ENCODE results near the gene CRYBA4.

Gene CRYBA4

GRCh38 chr22:26631282-26631681 is 9.5 kb downstream of the CRYBA4 start:
- no peak for FAIRE-seq

GRCh38 chr22:26632422-26633155 is 10.8 kb downstream of the CRYBA4 start:
- no peak for FAIRE-seq

GRCh38 chr22:26634189-26634588 is 12.4 kb downstream of the CRYBA4 start:
- no peak for FAIRE-seq

GRCh38 chr22:26635117-26635516 is 13.4 kb downstream of the CRYBA4 start:
- FAIRE-seq = no peak

- FAIRE-seq = no peak
Measured at GRCh38 chr22:26636296-26636695, 14.5 kb downstream of the CRYBA4 start.

- no peak for FAIRE-seq
Measured at GRCh38 chr22:26642465-26643417, 21.0 kb downstream of the CRYBA4 start.

- FAIRE-seq = no peak
Measured at GRCh38 chr22:26643418-26644100, 21.8 kb downstream of the CRYBA4 start.

- no peak for FAIRE-seq
Measured at GRCh38 chr22:26646158-26646557, 24.4 kb downstream of the CRYBA4 start.

GRCh38 chr22:26648011-26648497 is 26.3 kb downstream of the CRYBA4 start:
- FAIRE-seq = no peak

GRCh38 chr22:26648528-26649388 is 27.0 kb downstream of the CRYBA4 start:
- no peak for FAIRE-seq

- no peak for FAIRE-seq
Measured at GRCh38 chr22:26650722-26651421, 29.1 kb downstream of the CRYBA4 start.

- FAIRE-seq = no peak
Measured at GRCh38 chr22:26651815-26652214, 30.1 kb downstream of the CRYBA4 start.

GRCh38 chr22:26656891-26657851 is 35.4 kb downstream of the CRYBA4 start, which contains the start of gene MIAT:
Gene MIAT, plus strand, starts transcription at chr22:26657588.
- no peak for FAIRE-seq

GRCh38 chr22:26658161-26658560 is 36.4 kb downstream of the CRYBA4 start:
- no peak for FAIRE-seq

GRCh38 chr22:26658671-26659478 is 37.1 kb downstream of the CRYBA4 start:
- FAIRE-seq = no peak

GRCh38 chr22:26660356-26660755 is 38.6 kb downstream of the CRYBA4 start:
- FAIRE-seq = no peak

- no peak for FAIRE-seq
Measured at GRCh38 chr22:26660961-26661578, 39.3 kb downstream of the CRYBA4 start.

GRCh38 chr22:26662160-26662559 is 40.4 kb downstream of the CRYBA4 start:
- FAIRE-seq = no peak
